Stimulated activated CD4-positive, alpha-beta T cell treated with anti-CD3 and anti-CD28 coated beads, TNF-alpha, amount 100 ng/mL, for 24 hours (primary cell): ENCODE measurements around the gene PAK4.
"Not testable (repeated sequence)": the region's sequence is repeated elsewhere in the genome, so short reads cannot be mapped to it uniquely, and the experiment has no call there.

Source experiments
- DNase-seq, 3 experiments: peaks; one replicate each; pipeline ENCODE4 v3.0.0-alpha.2; 2020; ENCODE audit warnings: low read depth in 3 of 3

Gene PAK4

GRCh38 chr19:39100500-39101166, 25.0 kb upstream of the PAK4 start:
- DNase-seq, result no peak

GRCh38 chr19:39103151-39103550, 22.4 kb upstream of the PAK4 start:
- DNase-seq, result no peak

- no peak for DNase-seq
These were observed 21.4 kb upstream of the PAK4 start for GRCh38 chr19:39104186-39104596.

- DNase-seq, result no peak
These were observed 19.4 kb upstream of the PAK4 start for GRCh38 chr19:39106194-39106593.

- no peak for DNase-seq
These were observed 15.9 kb upstream of the PAK4 start for GRCh38 chr19:39109641-39110040.

GRCh38 chr19:39110263-39110967, 15.2 kb upstream of the PAK4 start:
- DNase-seq, result peak; percentile 53 to 73 (median 72)

- no peak for DNase-seq
These were observed 13.9 kb upstream of the PAK4 start for GRCh38 chr19:39111593-39112199.

GRCh38 chr19:39112338-39112890, 13.2 kb upstream of the PAK4 start:
- no peak for DNase-seq

- no peak for DNase-seq
These were observed 12.4 kb upstream of the PAK4 start for GRCh38 chr19:39113199-39113598.

- no peak for DNase-seq
These were observed 10.3 kb upstream of the PAK4 start for GRCh38 chr19:39115105-39115847.

- not testable (repeated sequence) for DNase-seq
These were observed 8.6 kb upstream of the PAK4 start for GRCh38 chr19:39117023-39117422.

- DNase-seq, result no peak
These were observed 5.8 kb upstream of the PAK4 start for GRCh38 chr19:39119830-39120229.

- DNase-seq, result no peak
These were observed 2.5 kb upstream of the PAK4 start for GRCh38 chr19:39122934-39123731.

- DNase-seq, result no peak
These were observed 1.3 kb upstream of the PAK4 start for GRCh38 chr19:39124136-39124764.

GRCh38 chr19:39125199-39125553, 410 bp upstream of the PAK4 start:
- DNase-seq, result no peak

GRCh38 chr19:39126312-39127187, 964 bp downstream of the PAK4 start:
- no peak for DNase-seq

- DNase-seq, result no peak
These were observed 2.4 kb downstream of the PAK4 start for GRCh38 chr19:39127812-39128515.

- DNase-seq, result no peak
These were observed 3.0 kb downstream of the PAK4 start for GRCh38 chr19:39128516-39129079.

- no peak for DNase-seq
These were observed 3.5 kb downstream of the PAK4 start for GRCh38 chr19:39129116-39129515.
